Measurements from ENCODE around the gene MED29.

The MED29 gene

GRCh38 chr19:39359026-39359425 is 32.2 kb upstream of the MED29 start:
- Histone ChIP-seq H3K9ac (no peak overlapping the region), H3K4me3 (IDR thresholded peaks at IDR 0.05; ENCODE audit: insufficient read depth, low read depth, low read length) (no peak overlapping the region), H3K36me3 (ENCODE audit: insufficient read depth) (peaks cover 6% of the 10 kb centered on the region; the same call in 1 of the 2 replicates), H3K27me3 (ENCODE audit: insufficient read depth, low read depth) (no peaks in the 10 kb centered on the region), H3K4me1 (ENCODE audit: low read depth, poor library complexity, severe bottlenecking) (peaks cover 4% of the 10 kb centered on the region), H2AFZ (ENCODE audit: low read depth) (no peak overlapping the region), H4K20me1 (ENCODE audit: insufficient read depth) (no peaks in the 10 kb centered on the region), H3K27ac (no peak overlapping the region), H3K79me2 (ENCODE audit: insufficient read depth, low read depth) (no peaks in the 10 kb centered on the region; the same call in 1 of the 2 replicates), H3K4me2 (no peak overlapping the region)
- no peak for TF ChIP-seq CTCF (conservative IDR thresholded peaks at IDR 0.05; ENCODE audit: low read depth, low read length)

GRCh38 chr19:39360599-39360998 is 30.6 kb upstream of the MED29 start:
- no peak overlapping the region for H3K4me2 ChIP-seq
- no peak for TF ChIP-seq CTCF (conservative IDR thresholded peaks at IDR 0.05; ENCODE audit: low read depth, low read length)
- no peaks in the 10 kb centered on the region for H4K20me1 ChIP-seq (ENCODE audit: insufficient read depth)
- no peak overlapping the region for H3K27ac ChIP-seq
- H3K9ac ChIP-seq, result no peak overlapping the region
- H3K4me3 ChIP-seq (IDR thresholded peaks at IDR 0.05; ENCODE audit: insufficient read depth, low read depth, low read length), result no peak overlapping the region
- no peak overlapping the region for H2AFZ ChIP-seq (ENCODE audit: low read depth)
- peaks cover 6% of the 10 kb centered on the region; the same call in 1 of the 2 replicates for H3K36me3 ChIP-seq (ENCODE audit: insufficient read depth)
- no peaks in the 10 kb centered on the region for H3K27me3 ChIP-seq (ENCODE audit: insufficient read depth, low read depth)
- H3K79me2 ChIP-seq (ENCODE audit: insufficient read depth, low read depth), result no peaks in the 10 kb centered on the region; the same call in 1 of the 2 replicates
- peaks cover 4% of the 10 kb centered on the region for H3K4me1 ChIP-seq (ENCODE audit: low read depth, poor library complexity, severe bottlenecking)

GRCh38 chr19:39362682-39363657 is 28.2 kb upstream of the MED29 start:
- Histone ChIP-seq H3K79me2 (ENCODE audit: insufficient read depth, low read depth) (no peaks in the 10 kb centered on the region), H3K4me3 (IDR thresholded peaks at IDR 0.05; ENCODE audit: insufficient read depth, low read depth, low read length) (no peak overlapping the region), H3K4me1 (ENCODE audit: low read depth, poor library complexity, severe bottlenecking) (peaks cover 4% of the 10 kb centered on the region), H4K20me1 (ENCODE audit: insufficient read depth) (no peaks in the 10 kb centered on the region), H2AFZ (ENCODE audit: low read depth) (no peak overlapping the region), H3K4me2 (no peak overlapping the region), H3K36me3 (ENCODE audit: insufficient read depth) (peaks cover 6% of the 10 kb centered on the region; the same call in 1 of the 2 replicates), H3K27ac (no peak overlapping the region), H3K9ac (no peak overlapping the region), H3K27me3 (ENCODE audit: insufficient read depth, low read depth) (no peaks in the 10 kb centered on the region)
- TF ChIP-seq CTCF (conservative IDR thresholded peaks at IDR 0.05; ENCODE audit: low read depth, low read length), result no peak

- H3K4me2 ChIP-seq, result no peak overlapping the region
- H3K4me3 ChIP-seq (IDR thresholded peaks at IDR 0.05; ENCODE audit: insufficient read depth, low read depth, low read length), result no peak overlapping the region
- no peaks in the 10 kb centered on the region for H3K79me2 ChIP-seq (ENCODE audit: insufficient read depth, low read depth)
- no peaks in the 10 kb centered on the region; the same call in 1 of the 2 replicates for H3K36me3 ChIP-seq (ENCODE audit: insufficient read depth)
- no peaks in the 10 kb centered on the region for H4K20me1 ChIP-seq (ENCODE audit: insufficient read depth)
- no peaks in the 10 kb centered on the region for H3K27me3 ChIP-seq (ENCODE audit: insufficient read depth, low read depth)
- TF ChIP-seq CTCF (conservative IDR thresholded peaks at IDR 0.05; ENCODE audit: low read depth, low read length), result no peak
- peaks cover 4% of the 10 kb centered on the region for H3K4me1 ChIP-seq (ENCODE audit: low read depth, poor library complexity, severe bottlenecking)
- H3K27ac ChIP-seq, result no peak overlapping the region
- H2AFZ ChIP-seq (ENCODE audit: low read depth), result no peak overlapping the region
- no peak overlapping the region for H3K9ac ChIP-seq
Observed at GRCh38 chr19:39363901-39364457, 27.2 kb upstream of the MED29 start.
